ENCODE data around the gene RAMACL.

The RAMACL gene

GRCh38 chr6:166618251-166618650 lies 31.8 kb upstream of the RAMACL start:
- DNase-seq (ENCODE audit: low read depth in 2 of 2), result no peak

GRCh38 chr6:166617359-166617758 lies 30.9 kb upstream of the RAMACL start:
- DNase-seq (ENCODE audit: low read depth in 2 of 2), result no peak

- no peak for DNase-seq (ENCODE audit: low read depth in 2 of 2)
These were observed 30.1 kb upstream of the RAMACL start for GRCh38 chr6:166616261-166617238.

GRCh38 chr6:166615059-166615770 lies 28.7 kb upstream of the RAMACL start:
- no peak for DNase-seq (ENCODE audit: low read depth in 2 of 2)

GRCh38 chr6:166614589-166614988 lies 28.1 kb upstream of the RAMACL start:
- no peak for DNase-seq (ENCODE audit: low read depth in 2 of 2)

- DNase-seq (ENCODE audit: low read depth in 2 of 2), result no peak
These were observed 27.7 kb upstream of the RAMACL start for GRCh38 chr6:166614171-166614583.

- DNase-seq (ENCODE audit: low read depth in 2 of 2), result no peak
These were observed 26.5 kb upstream of the RAMACL start for GRCh38 chr6:166613027-166613426.

- no peak for DNase-seq (ENCODE audit: low read depth in 2 of 2)
These were observed 26.0 kb upstream of the RAMACL start for GRCh38 chr6:166612471-166612881.

GRCh38 chr6:166611631-166612030 lies 25.2 kb upstream of the RAMACL start:
- DNase-seq (ENCODE audit: low read depth in 2 of 2), result no peak

GRCh38 chr6:166610069-166610468 lies 23.6 kb upstream of the RAMACL start:
- DNase-seq (ENCODE audit: low read depth in 2 of 2), result no peak

- no peak for DNase-seq (ENCODE audit: low read depth in 2 of 2)
These were observed 22.3 kb upstream of the RAMACL start for GRCh38 chr6:166608774-166609173.

- no peak for DNase-seq (ENCODE audit: low read depth in 2 of 2)
These were observed 19.3 kb upstream of the RAMACL start for GRCh38 chr6:166605752-166606151.

GRCh38 chr6:166604911-166605310 lies 18.4 kb upstream of the RAMACL start:
- DNase-seq (ENCODE audit: low read depth in 2 of 2), result no peak

- no peak for DNase-seq (ENCODE audit: low read depth in 2 of 2)
These were observed 17.9 kb upstream of the RAMACL start for GRCh38 chr6:166604328-166604727.

GRCh38 chr6:166603043-166603690 lies 16.7 kb upstream of the RAMACL start:
- no peak for DNase-seq (ENCODE audit: low read depth in 2 of 2)

GRCh38 chr6:166601956-166602355 lies 15.5 kb upstream of the RAMACL start:
- DNase-seq (ENCODE audit: low read depth in 2 of 2), result no peak

GRCh38 chr6:166600931-166601330 lies 14.5 kb upstream of the RAMACL start:
- no peak for DNase-seq (ENCODE audit: low read depth in 2 of 2)

- DNase-seq (ENCODE audit: low read depth in 2 of 2), result no peak
These were observed 12.7 kb upstream of the RAMACL start for GRCh38 chr6:166599205-166599604.

GRCh38 chr6:166598441-166599138 lies 12.1 kb upstream of the RAMACL start:
- DNase-seq (ENCODE audit: low read depth in 2 of 2), result no peak

- no peak for DNase-seq (ENCODE audit: low read depth in 2 of 2)
These were observed 11.4 kb upstream of the RAMACL start for GRCh38 chr6:166597711-166598440.

All from stimulated activated CD8-positive, alpha-beta memory T cell treated with anti-CD3 and anti-CD28 coated beads, Interleukin-7, amount 100 ng/mL, for 4 hours (primary cell).